IMR-90 (cell line): ENCODE measurements around the gene TRIP4. TPM values are rescaled to one million over a fixed set of nuclear protein-coding genes. Genes with fewer than 3 reads are reported as not detected.

Source experiments
- ATAC-seq: fragments of 200-7000 bp; cut with Tn5 transposase; 2 replicates; pipeline ENCODE4 v1.9.1; 2020; ENCODE audit warnings: low read depth, mild to moderate bottlenecking, moderate library complexity
- BruUV-seq: library from RNA; stranded (reverse); fragments of 400-500 nt; replicated peaks from 2 replicates; lab custom pipeline; 2021; lab: Mats Ljungman, UMichigan
- CTCF ChIA-PET: fragments of 300-600 bp; formaldehyde crosslinking; extraction: SDS; loops from one replicate; lab custom pipeline; 2021; ENCODE audit warnings: antibody characterized with exemption; lab: Yijun Ruan, JAX
- POLR2A ChIA-PET: fragments of 300-600 bp; sonication (Branson Sonifier 250); formaldehyde crosslinking; loops from one replicate; lab custom pipeline; 2022; ENCODE audit warnings: antibody characterized with exemption; ENCODE audit not compliant: unreplicated experiment; lab: Charles Lee
- DNase-seq: peaks from one replicate; pipeline ENCODE4 v3.0.0; 2013
- H2AFZ ChIP-seq: replicated peaks from 2 replicates; pipeline ENCODE3; 2013; ENCODE audit warnings: low read length, mild to moderate bottlenecking; ENCODE audit not compliant: poor library complexity
- H2AK5ac ChIP-seq: 2 replicates; pipeline ENCODE4 v1.6.1; 2013; ENCODE audit warnings: low read depth, low read length, inconsistent platforms
- H2AK9ac ChIP-seq: replicated peaks from 2 replicates; pipeline ENCODE3; 2013; ENCODE audit warnings: mild to moderate bottlenecking, low read depth, low read length, moderate library complexity; ENCODE audit not compliant: poor library complexity
- H2BK120ac ChIP-seq: 2 replicates; pipeline ENCODE4 v1.6.1; 2013; ENCODE audit warnings: low read depth, low read length, inconsistent platforms
- H2BK15ac ChIP-seq: 3 replicates; pipeline ENCODE4 v1.6.1; 2013; ENCODE audit warnings: low read depth, low read length, inconsistent platforms
- H2BK20ac ChIP-seq: 2 replicates; pipeline ENCODE4 v1.6.1; 2013; ENCODE audit warnings: low read depth, mild to moderate bottlenecking, inconsistent platforms, low read length, moderate library complexity
- H2BK5ac ChIP-seq: 2 replicates; pipeline ENCODE4 v1.6.1; 2013; ENCODE audit warnings: mild to moderate bottlenecking, low read depth, low read length, inconsistent platforms; ENCODE audit not compliant: poor library complexity, severe bottlenecking
- H3K14ac ChIP-seq: replicated peaks from 2 replicates; pipeline ENCODE4 v1.6.1; 2013; ENCODE audit warnings: low read depth, low read length, inconsistent platforms
- H3K18ac ChIP-seq: 2 replicates; pipeline ENCODE4 v1.6.1; 2013; ENCODE audit warnings: low read depth, low read length, control low read depth
- H3K23ac ChIP-seq: 2 replicates; pipeline ENCODE4 v1.6.1; 2013; ENCODE audit warnings: low read depth, low read length, inconsistent platforms
- H3K27ac ChIP-seq: 2 replicates; pipeline ENCODE4 v1.5.1; 2013; ENCODE audit warnings: mild to moderate bottlenecking, control low read depth, low read length; ENCODE audit not compliant: insufficient read depth
- H3K27me3 ChIP-seq: 2 replicates; pipeline ENCODE4 v1.6.1; 2013; ENCODE audit warnings: low read length; ENCODE audit not compliant: control insufficient read depth, insufficient read depth
- H3K36me3 ChIP-seq: 2 replicates; pipeline ENCODE4 v1.6.1; 2013; ENCODE audit warnings: low read length, mixed read lengths; ENCODE audit not compliant: control insufficient read depth, insufficient read depth
- H3K4ac ChIP-seq: 2 replicates; pipeline ENCODE4 v1.6.1; 2013; ENCODE audit warnings: low read depth, low read length, inconsistent platforms
- H3K4me1 ChIP-seq: 2 replicates; pipeline ENCODE4 v1.6.1; 2013; ENCODE audit warnings: low read length, mixed read lengths; ENCODE audit not compliant: control insufficient read depth, insufficient read depth
- H3K4me2 ChIP-seq: 2 replicates; pipeline ENCODE4 v1.6.1; 2013; ENCODE audit warnings: low read depth, mild to moderate bottlenecking, control low read depth, low read length, moderate library complexity
- H3K4me3 ChIP-seq: 2 replicates; pipeline ENCODE4 v1.5.1; 2013; ENCODE audit warnings: low read depth, mild to moderate bottlenecking, control low read depth, low read length, moderate library complexity; ENCODE audit not compliant: insufficient read depth
- H3K56ac ChIP-seq: 2 replicates; pipeline ENCODE4 v1.6.1; 2013; ENCODE audit warnings: low read length, inconsistent platforms; ENCODE audit not compliant: insufficient read depth; ENCODE audit errors: extremely low read depth
- H3K79me1 ChIP-seq, 2 experiments: 2 replicates each; pipeline ENCODE4 v1.6.1; 2013; ENCODE audit warnings: low read length in 2 of 2, inconsistent platforms in 1 of 2, low read depth in 1 of 2
- H3K9ac ChIP-seq: 2 replicates; pipeline ENCODE4 v1.6.1; 2013; ENCODE audit warnings: low read depth, low read length, control low read depth
- H3K9me1 ChIP-seq: 2 replicates; pipeline ENCODE4 v1.6.1; 2013; ENCODE audit warnings: low read length, inconsistent platforms; ENCODE audit not compliant: insufficient read depth
- H3K9me3 ChIP-seq: 2 replicates; pipeline ENCODE4 v1.6.1; 2013; ENCODE audit warnings: low read length; ENCODE audit not compliant: control insufficient read depth, insufficient read depth
- H4K20me1 ChIP-seq: 2 replicates; pipeline ENCODE4 v1.6.1; 2013; ENCODE audit warnings: low read length, inconsistent platforms; ENCODE audit not compliant: insufficient read depth
- H4K5ac ChIP-seq: 2 replicates; pipeline ENCODE4 v1.6.1; 2013; ENCODE audit warnings: mild to moderate bottlenecking, low read depth, low read length, control low read depth
- H4K8ac ChIP-seq, 2 experiments: 2 replicates each; pipeline ENCODE4 v1.6.1; 2013; ENCODE audit warnings: low read depth in 2 of 2, low read length in 2 of 2, control low read depth in 1 of 2, inconsistent platforms in 1 of 2
- H4K91ac ChIP-seq: 2 replicates; pipeline ENCODE4 v1.6.1; 2013; ENCODE audit warnings: low read depth, low read length, inconsistent platforms; ENCODE audit not compliant: insufficient read depth
- BHLHE40 ChIP-seq: fragments of 150-350 bp; IDR thresholded peaks from 2 replicates; pipeline ENCODE4 v1.6.1; 2016; ENCODE audit warnings: mild to moderate bottlenecking, low read depth, low read length
- CEBPB ChIP-seq: IDR thresholded peaks from 2 replicates; pipeline ENCODE4 v1.6.1; 2012; ENCODE audit warnings: low read depth, low read length, improper control_type of control experiment
- CHD1 ChIP-seq: IDR thresholded peaks from 2 replicates; pipeline ENCODE4 v1.6.1; 2012; ENCODE audit warnings: low read depth, low read length, improper control_type of control experiment
- FOS ChIP-seq: fragments of 150-350 bp; IDR thresholded peaks from 2 replicates; pipeline ENCODE4 v1.6.1; 2016; ENCODE audit warnings: low read depth, low read length
- MAFK ChIP-seq: IDR thresholded peaks from 2 replicates; pipeline ENCODE4 v1.6.1; 2012; ENCODE audit warnings: low read depth, low read length, improper control_type of control experiment
- MAZ ChIP-seq: IDR thresholded peaks from 2 replicates; pipeline ENCODE4 v1.6.1; 2012; ENCODE audit warnings: low read depth, mild to moderate bottlenecking, low read length, improper control_type of control experiment, moderate library complexity, borderline replicate concordance
- NFE2L2 ChIP-seq: fragments of 150-350 bp; IDR thresholded peaks from 2 replicates; pipeline ENCODE4 v1.6.1; 2016; ENCODE audit warnings: low read depth, mild to moderate bottlenecking, low read length
- POLR2A ChIP-seq: IDR thresholded peaks from 2 replicates; pipeline ENCODE4 v1.6.1; 2012; ENCODE audit warnings: mild to moderate bottlenecking, low read depth, low read length
- RAD21 ChIP-seq: IDR thresholded peaks from 2 replicates; pipeline ENCODE4 v1.6.1; 2012; ENCODE audit warnings: low read length, improper control_type of control experiment
- RCOR1 ChIP-seq: IDR thresholded peaks from 2 replicates; pipeline ENCODE4 v1.6.1; 2012; ENCODE audit warnings: mild to moderate bottlenecking, low read length, improper control_type of control experiment; ENCODE audit not compliant: insufficient replicate concordance
- SMC3 ChIP-seq: fragments of 150-350 bp; IDR thresholded peaks from 2 replicates; pipeline ENCODE4 v1.6.1; 2016; ENCODE audit warnings: low read depth, mild to moderate bottlenecking, antibody characterized with exemption, low read length, moderate library complexity
- WGBS, 2 experiments: methylation state at CpG; one replicate each; pipeline versions ENCODE4 v1.1.5 to v1.1.7; 2013; ENCODE audit warnings: missing lambda C conversion rate in 2 of 2; ENCODE audit not compliant: insufficient read length in 1 of 2; ENCODE audit errors: extremely low coverage in 2 of 2; 5-methylcytosine and 5-hydroxymethylcytosine counted together
- dilution Hi-C: fragments of 300-500 bp; cut with HindIII; formaldehyde crosslinking; loops from one replicate; pipeline ENCODE4 v1.14.3; 2018; ENCODE audit warnings: low sequenced_read_pairs; ENCODE audit not compliant: unreplicated experiment
- in situ Hi-C: fragments of 300-500 bp; cut with MboI; formaldehyde crosslinking; loops from 3 replicates; pipeline ENCODE4 v1.14.3; 2019; ENCODE audit warnings: low sequenced_read_pairs, inconsistent platforms, mixed read lengths
- intact Hi-C: fragments of 100-400 bp; cut with micrococcal nuclease; formaldehyde crosslinking; loops from 2 replicates; pipeline ENCODE4 v1.10.0; 2022
- polyA plus RNA-seq, 3 experiments: library from polyadenylated mRNA; depleted of rRNA; stranded (reverse); fragments of >200 nt; gene quantifications; 2 replicates each; pipeline ENCODE4 v1.2.3, GENCODE V29; 2012; ENCODE audit warnings: low replicate concordance in 1 of 3
- total RNA-seq: library from RNA; depleted of rRNA; stranded (reverse); fragments of >200 nt; gene quantifications from 2 replicates; pipeline ENCODE4 v1.2.3, GENCODE V29; 2012
- TF ChIP-seq, protein P1 (sequence below): conservative IDR thresholded peaks from 2 replicates; pipeline ENCODE4 v1.5.1; 2012; ENCODE audit warnings: mild to moderate bottlenecking, low read depth, low read length, improper control_type of control experiment
- TF ChIP-seq, protein P2 (sequence below): fragments of 150-350 bp; IDR thresholded peaks from 2 replicates; pipeline ENCODE4 v1.6.1; 2017; ENCODE audit warnings: mild to moderate bottlenecking, antibody characterized with exemption, low read length, low read depth
- TF ChIP-seq, protein P3 (sequence below): fragments of 150-350 bp; IDR thresholded peaks from 2 replicates; pipeline ENCODE4 v1.6.1; 2016; ENCODE audit warnings: low read depth, mild to moderate bottlenecking, low read length, moderate library complexity, borderline replicate concordance

Gene TRIP4
- total and polyA plus RNA-seq, 2 of the 4 experiments (the other 2 are of a cell fraction), result 13.1 to 19.4 TPM

DNA sequence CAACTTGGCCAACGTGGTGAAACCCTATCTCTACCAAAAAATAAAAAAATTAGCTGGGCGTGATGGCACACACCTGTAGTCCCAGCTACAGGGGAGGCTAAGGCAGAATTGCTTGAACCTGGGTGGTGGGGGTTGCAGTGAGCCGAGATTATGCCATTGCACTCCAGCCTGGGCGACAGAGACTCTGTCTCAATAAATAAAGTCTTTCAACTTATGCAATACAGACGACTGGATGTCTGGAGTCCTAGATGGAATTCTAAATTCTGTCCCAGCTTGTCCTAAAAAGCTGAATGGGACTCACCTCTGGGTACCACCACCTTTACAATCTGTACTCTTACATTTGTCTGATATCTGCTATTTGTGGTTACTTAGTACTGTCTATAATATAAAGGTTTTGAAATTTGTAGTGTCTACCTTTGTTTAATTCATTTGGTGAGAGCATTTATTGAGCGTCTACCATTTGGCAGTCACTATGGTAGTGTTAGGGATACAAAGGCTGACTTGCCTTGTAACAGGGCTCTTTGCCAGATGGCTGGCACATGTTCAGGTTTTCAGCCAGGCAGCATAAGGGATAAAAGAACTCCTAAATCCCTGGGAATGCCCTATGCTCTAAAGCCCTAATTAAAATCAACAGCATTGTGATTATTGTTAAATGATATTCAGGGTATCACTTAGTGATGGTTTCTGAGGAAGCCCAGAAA is 65.5 kb downstream of the TRIP4 start:
- Histone ChIP-seq H3K4me2 (no peak overlapping the region), H3K27ac (no peak overlapping the region), H2BK5ac (no peak overlapping the region), H3K4me3 (no peak overlapping the region), H4K5ac (no peak overlapping the region), H2BK15ac (no peak overlapping the region), H3K9ac (no peak overlapping the region), H3K9me1 (no peaks in the 10 kb centered on the region; the same call in 1 of the 2 replicates), H4K91ac (no peak overlapping the region), H3K9me3 (no peaks in the 10 kb centered on the region), H2AFZ (no peak overlapping the region), H2AK9ac (no peak overlapping the region), H3K56ac (no peak overlapping the region), H4K20me1 (no peaks in the 10 kb centered on the region), H3K27me3 (no peaks in the 10 kb centered on the region), H4K8ac (no peak overlapping the region), H3K18ac (no peak overlapping the region), H3K14ac (no peak overlapping the region), H3K79me1 (peaks cover 4 to 13% of the 10 kb centered on the region in 2 experiments; a peak in 3 of 4 replicates), H3K36me3 (peaks cover 9% of the 10 kb centered on the region), H2BK120ac (no peak overlapping the region), H3K4me1 (peaks cover 14% of the 10 kb centered on the region), H3K23ac (no peak overlapping the region), H2BK20ac (no peak overlapping the region), H3K4ac (no peak overlapping the region), H2AK5ac (no peak overlapping the region; the same call in 1 of the 2 replicates)
- TF ChIP-seq, protein P1, sequence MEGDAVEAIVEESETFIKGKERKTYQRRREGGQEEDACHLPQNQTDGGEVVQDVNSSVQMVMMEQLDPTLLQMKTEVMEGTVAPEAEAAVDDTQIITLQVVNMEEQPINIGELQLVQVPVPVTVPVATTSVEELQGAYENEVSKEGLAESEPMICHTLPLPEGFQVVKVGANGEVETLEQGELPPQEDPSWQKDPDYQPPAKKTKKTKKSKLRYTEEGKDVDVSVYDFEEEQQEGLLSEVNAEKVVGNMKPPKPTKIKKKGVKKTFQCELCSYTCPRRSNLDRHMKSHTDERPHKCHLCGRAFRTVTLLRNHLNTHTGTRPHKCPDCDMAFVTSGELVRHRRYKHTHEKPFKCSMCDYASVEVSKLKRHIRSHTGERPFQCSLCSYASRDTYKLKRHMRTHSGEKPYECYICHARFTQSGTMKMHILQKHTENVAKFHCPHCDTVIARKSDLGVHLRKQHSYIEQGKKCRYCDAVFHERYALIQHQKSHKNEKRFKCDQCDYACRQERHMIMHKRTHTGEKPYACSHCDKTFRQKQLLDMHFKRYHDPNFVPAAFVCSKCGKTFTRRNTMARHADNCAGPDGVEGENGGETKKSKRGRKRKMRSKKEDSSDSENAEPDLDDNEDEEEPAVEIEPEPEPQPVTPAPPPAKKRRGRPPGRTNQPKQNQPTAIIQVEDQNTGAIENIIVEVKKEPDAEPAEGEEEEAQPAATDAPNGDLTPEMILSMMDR, result no peak
- TF ChIP-seq, protein P2, sequence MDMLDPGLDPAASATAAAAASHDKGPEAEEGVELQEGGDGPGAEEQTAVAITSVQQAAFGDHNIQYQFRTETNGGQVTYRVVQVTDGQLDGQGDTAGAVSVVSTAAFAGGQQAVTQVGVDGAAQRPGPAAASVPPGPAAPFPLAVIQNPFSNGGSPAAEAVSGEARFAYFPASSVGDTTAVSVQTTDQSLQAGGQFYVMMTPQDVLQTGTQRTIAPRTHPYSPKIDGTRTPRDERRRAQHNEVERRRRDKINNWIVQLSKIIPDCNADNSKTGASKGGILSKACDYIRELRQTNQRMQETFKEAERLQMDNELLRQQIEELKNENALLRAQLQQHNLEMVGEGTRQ, result no peak
- TF ChIP-seq BHLHE40, result no peak
- TF ChIP-seq, protein P3, sequence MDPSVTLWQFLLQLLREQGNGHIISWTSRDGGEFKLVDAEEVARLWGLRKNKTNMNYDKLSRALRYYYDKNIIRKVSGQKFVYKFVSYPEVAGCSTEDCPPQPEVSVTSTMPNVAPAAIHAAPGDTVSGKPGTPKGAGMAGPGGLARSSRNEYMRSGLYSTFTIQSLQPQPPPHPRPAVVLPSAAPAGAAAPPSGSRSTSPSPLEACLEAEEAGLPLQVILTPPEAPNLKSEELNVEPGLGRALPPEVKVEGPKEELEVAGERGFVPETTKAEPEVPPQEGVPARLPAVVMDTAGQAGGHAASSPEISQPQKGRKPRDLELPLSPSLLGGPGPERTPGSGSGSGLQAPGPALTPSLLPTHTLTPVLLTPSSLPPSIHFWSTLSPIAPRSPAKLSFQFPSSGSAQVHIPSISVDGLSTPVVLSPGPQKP, result no peak
- TF ChIP-seq CEBPB, result no peak
- no peak for TF ChIP-seq MAFK
- no peak for TF ChIP-seq NFE2L2
- TF ChIP-seq FOS, result no peak
- TF ChIP-seq RCOR1, result no peak
- TF ChIP-seq CHD1, result no peak
- no peak for TF ChIP-seq MAZ
- TF ChIP-seq SMC3, result no peak
- TF ChIP-seq RAD21, result no peak
- no peak for TF ChIP-seq POLR2A
- ChIA-PET POLR2A (no interaction called here), CTCF (interaction anchor here (0.6 kb wide), 1 partner anchor 24 kb away, joined by 13 read pairs; no protein-coding TSS in a partner anchor)
- DNase-seq (peak; percentile 33), ATAC-seq (no peak)
- in situ Hi-C loops, result no loop called here
- intact Hi-C loops, result no loop called here
- no TSS peak for BruUV-seq
- dilution Hi-C loops, result no loop called here
- 60% methylated on average over 1 of the region's 6 CpGs; no CpG with 5 or more reads in 1 of the 2 experiments for WGBS, 2 experiments
